ENCODE results near the gene PKLR.

Gene PKLR

DNA sequence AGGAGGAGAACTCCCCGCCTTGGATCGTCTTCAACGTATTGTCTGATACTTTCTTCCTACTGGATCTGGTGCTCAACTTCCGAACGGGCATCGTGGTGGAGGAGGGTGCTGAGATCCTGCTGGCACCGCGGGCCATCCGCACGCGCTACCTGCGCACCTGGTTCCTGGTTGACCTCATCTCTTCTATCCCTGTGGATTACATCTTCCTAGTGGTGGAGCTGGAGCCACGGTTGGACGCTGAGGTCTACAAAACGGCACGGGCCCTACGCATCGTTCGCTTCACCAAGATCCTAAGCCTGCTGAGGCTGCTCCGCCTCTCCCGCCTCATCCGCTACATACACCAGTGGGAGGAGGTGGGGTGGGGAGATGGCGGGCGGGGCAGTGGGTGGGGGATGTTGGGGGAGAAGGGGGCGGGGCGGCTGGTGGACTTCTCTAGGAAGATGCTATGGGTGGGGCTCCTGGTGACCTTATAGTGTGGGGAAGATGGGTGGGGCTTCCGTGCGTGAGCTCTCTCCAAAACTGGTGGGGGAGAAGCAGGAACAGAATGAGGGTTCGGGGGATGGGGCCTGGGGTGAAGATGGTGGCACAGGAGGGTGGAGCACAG lies 18.6 kb downstream of the PKLR start:
- DNase-seq, result peak; percentile 62

DNA sequence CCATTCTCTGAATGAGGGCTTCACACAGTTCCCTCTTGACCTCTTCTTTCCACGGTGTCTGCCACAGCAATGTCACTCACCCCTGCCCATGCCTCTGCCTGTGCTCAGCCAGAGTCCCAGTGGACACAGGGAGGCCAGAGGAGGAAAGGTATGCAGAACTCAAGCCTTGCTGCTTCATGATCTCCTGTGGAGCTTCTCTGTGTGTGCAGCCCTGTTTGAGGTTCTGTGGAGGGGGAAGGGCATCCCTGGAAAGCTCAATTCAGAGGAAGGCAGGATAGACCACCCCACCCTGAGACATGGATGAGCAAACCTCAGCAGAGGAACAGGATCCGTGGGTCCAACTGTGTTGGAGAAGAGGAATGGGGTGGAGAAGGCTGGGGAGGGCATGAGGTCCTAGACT lies 22.0 kb downstream of the PKLR start:
- no peak for DNase-seq

DNA sequence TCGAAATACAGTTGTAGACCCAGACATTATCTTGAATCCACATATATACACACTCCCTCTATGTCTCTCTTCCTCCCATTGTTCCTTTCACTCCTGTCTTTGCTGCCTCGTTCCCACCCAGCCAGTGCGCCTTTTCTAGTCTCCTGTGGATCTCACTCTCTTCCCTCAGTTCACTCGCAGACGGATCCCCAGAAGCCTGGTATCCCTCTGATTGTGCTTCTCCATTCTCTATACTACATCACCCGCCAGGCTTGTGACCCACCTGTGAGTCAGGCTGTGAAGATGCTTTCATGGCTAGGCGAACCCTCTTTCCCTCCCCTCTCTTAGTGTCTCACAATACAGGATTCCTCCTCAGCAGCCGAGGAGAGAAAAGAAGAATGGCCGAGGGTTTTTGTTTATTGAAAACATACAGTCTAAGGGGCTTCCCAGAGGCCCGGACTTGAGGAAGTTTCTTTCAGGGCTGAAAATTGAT lies 22.5 kb downstream of the PKLR start:
- DNase-seq, result no peak

DNA sequence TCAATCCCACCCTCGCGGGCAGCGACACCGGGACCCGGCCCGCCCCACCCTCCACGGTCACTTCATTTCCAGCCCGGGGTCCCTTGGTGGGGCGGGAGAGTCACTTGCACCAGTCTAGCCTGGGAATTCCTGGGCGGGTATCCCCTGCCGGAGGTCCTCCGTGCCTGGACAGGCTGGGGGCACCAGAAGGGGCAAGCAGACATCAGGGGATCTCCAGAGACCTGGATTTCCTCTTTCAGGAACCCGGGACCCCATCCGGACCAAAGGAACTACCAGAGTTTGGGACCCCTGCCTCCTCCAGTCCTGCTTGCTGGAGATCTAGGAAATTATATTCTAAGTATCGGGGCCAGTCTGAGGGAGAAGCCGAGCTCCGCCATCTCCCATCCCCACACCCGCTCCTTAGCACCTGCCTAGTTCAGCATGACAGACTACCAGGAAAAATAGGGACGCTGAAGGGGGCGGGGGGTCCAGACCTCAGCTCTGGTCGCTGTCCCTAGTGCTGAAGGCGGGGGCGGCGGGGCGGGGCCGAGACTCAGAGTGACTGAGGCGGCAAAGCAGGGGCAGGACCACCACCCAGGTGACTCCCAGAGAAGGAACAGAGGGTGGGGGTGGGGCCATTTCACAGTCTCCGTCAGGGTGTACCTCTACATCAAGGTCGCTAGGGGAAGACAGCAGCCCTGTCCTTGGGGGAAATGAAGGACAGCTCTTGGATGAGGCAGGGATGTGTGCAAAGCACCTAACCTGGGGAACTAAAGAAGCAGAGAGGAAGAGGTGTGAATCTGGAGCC lies 23.1 kb downstream of the PKLR start:
- peak; percentile 79 for DNase-seq

DNA sequence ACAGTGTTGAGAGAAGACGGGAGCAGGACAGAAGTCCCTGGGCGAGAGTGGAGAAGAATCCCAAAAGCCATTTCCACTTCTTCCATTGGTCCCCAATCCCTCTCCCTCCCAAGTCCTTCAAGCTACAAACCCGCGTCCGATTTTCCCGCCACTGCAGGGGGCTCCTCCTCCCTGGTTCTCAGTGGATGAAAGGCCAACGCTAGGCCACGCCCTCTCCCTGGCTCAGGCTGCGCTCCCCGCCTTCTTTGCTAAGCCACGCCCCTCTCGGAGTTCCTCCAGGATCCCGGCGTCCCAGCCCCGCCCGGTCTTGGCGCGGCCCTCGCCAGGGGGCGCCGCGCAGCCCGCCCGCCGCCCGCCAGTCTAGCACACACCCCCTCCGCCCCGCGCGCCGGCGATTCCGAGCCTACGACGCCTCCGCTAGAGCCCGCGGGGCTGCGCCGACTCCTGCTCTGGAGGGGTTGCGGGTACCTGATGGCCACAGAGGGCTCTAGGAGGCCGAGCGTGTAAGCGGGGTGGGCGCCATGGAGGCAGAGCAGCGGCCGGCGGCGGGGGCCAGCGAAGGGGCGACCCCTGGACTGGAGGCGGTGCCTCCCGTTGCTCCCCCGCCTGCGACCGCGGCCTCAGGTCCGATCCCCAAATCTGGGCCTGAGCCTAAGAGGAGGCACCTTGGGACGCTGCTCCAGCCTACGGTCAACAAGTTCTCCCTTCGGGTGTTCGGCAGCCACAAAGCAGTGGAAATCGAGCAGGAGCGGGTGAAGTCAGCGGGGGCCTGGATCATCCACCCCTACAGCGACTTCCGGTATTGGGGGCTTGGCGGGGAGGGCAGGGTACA lies 24.0 kb downstream of the PKLR start, which contains the start of gene HCN3:
Gene HCN3 (plus strand): TSS at position 394 of the 832 bp plus-strand sequence. CDS start 128 bp downstream, at position 522.
- DNase-seq, result peak; percentile 99

DNA sequence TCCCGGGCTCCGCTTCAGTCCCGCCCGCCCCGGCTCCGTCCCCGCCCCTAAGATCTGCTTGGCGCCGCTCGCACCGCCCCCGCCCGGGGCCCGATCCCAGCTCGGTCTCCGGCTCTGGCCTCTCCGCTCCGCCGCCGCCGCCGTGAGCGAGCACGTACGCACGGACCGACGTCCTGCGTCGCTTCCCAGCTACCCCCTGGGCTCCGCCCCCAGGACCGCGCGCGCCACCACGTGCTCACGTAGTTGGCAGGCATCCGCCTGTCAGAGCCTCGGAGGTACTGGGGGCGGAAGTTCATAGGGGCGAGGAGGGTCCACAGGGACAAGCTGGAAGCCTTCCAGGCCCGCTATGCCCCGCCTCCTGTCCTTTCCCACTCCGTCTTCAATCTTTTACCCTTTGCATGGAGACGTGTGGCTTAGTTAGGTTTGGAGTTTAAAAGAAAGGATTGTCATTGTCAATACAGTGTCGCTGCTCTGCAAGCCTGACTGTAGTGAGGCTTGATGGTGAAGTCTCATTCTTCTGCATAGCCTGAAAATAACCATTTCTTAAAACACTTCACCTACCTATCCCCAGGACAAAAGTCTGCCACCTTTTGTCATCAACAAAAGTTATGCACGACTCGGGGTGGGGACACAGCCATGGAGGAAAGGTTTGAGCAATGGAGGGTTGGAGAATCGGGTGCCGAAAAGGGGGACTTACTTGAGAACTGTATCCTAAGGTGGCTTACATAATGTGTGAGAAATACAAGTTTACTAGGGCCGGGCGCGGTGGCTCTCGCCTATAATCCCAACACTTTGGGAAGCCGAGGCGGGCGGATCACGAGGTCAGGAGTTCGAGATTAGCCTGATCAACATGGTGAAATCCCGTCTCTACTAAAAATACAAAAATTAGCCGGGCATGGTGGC lies 27.6 kb downstream of the PKLR start, which contains the start of gene CLK2:
Gene CLK2 (minus strand): TSS at position 162 of the 903 bp plus-strand sequence. CDS start 2,527 bp downstream, outside the sequence.
- peak; percentile 99 for DNase-seq

DNA sequence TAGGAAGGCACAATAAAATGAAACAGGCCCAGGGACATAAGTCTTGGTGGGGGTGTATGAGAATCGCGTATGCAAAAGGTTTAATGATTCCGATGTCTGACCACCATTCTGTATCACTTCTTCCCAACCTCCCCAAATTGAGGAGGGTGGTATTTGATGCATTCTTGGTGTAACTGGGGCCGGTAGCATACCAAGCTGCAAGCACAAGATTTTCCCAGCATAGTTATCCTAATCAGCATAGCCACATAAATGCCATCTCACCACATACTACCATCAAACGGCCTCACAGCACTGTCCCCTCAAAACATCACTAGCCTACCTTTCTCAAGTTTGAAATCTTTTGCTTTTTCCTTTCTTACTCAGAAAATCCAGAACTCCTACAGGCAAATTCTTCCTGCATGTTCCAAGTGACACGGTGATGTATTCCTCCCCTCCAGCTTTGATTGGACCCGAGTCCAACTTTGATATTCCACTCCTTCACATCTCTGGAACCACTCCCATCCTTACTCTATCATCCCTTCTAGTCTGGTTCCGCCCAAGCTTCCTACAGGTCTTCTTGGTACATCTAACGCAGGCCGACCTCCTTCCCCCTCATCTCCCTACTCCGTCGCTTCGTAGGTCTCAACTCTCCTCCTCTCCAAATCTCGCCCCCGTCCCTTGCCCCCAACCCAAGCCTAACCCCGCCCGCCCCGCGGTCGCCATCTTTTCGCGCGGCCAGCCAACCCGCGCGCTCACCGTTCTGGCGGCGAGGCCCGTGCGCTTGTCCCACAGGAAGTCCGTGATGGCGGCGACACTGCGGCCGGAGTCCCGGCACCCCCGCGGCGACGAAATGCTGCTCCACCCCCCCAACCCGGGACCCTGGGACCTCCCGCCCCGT lies 28.5 kb downstream of the PKLR start:
- peak; percentile 75 for DNase-seq

DNA sequence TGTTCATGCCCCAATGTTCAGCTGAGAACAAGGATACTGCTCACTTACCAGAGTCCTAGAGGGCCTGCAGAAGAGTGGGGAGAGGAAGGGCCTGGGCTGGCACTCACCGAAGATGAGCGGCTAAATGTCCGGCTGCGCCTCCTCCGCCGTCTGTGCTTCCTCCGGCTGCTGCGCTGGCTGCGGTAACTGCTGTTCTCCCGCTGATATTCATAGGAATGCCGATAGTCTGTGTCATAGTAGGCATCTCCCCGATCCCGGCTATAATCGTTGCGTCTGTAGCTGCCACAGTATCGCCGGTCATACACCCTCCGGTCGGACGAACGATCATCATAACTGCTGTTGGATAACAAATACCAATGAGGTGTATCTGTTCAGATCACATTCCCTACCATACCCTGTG lies 31.9 kb downstream of the PKLR start:
- DNase-seq, result no peak

DNA sequence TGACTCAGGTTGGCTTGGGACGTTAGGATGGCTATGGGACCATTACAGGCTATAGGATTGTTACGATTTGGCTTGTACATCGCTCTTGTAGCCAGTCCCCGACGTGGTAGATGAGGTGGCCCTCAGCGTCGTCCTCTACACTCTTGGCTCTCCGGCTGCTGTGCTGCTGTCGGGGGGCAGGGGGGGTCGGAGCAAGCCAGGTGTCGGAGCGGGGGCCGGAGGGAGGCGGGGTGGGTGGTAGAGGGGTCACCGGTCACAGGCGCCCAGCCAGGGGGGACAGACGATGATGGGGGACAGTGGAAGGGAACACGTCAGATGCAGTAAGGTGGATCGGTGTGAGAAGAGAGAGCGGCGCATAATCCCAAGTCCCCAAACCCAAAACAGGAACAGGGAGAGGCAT lies 32.6 kb downstream of the PKLR start:
- DNase-seq, result no peak

DNA sequence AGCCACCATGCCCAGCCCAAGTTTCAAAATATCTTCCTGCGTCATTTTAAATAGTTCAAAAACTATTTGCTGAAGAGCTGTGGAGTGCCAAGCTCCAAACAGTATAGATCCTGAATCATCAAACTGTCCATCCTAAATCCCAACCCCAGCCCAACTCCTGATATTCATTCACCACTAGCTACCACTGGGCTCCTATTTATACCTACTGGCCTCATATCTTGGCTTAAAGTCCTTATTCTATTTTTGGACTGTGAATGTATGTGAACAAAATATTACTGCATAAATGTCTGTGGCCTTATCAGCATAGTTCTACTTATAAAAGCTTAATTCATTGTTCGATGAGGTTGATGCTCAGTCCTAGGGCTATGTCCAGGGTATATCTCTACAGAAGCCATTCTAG lies 33.9 kb downstream of the PKLR start:
- DNase-seq, result no peak

DNA sequence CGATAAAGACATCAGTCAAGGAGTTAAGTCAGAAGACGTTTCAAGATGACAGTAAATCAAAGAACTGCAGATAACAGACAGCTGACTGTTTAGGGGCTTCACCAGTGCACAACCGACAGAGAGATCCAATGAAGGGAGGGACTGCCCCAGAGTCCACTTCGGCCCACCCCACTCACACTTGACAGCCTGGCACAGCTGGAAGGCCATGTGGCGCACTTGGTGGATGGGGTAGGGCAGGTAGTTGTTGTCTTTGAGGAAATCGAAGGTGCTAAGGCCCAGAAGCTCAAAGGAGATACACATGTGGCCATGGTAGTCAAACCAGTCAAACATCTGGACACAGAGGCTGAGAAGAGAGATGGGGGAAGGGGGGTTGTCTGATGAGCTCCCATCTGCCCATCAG lies 34.7 kb downstream of the PKLR start:
- no peak for DNase-seq

DNA sequence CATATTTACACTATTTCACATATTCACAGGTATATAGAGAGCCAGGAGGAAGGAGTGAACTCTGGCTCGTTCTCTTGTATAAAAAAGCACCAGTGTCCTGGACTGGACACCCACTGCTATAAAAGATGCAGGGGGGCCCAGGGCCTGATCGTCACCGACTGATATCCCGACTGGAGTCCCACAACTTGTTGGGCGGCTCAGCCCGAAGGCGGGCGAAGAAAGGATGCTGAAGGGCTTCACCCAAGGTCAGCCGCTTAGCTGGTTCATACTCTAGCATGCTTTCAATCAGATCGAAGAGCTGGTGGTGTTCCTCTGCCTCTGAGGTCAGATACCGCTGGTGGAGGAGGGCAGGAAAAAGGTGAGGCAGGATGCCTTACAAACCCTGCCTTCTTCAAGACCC lies 38.2 kb downstream of the PKLR start:
- DNase-seq, result no peak

DNA sequence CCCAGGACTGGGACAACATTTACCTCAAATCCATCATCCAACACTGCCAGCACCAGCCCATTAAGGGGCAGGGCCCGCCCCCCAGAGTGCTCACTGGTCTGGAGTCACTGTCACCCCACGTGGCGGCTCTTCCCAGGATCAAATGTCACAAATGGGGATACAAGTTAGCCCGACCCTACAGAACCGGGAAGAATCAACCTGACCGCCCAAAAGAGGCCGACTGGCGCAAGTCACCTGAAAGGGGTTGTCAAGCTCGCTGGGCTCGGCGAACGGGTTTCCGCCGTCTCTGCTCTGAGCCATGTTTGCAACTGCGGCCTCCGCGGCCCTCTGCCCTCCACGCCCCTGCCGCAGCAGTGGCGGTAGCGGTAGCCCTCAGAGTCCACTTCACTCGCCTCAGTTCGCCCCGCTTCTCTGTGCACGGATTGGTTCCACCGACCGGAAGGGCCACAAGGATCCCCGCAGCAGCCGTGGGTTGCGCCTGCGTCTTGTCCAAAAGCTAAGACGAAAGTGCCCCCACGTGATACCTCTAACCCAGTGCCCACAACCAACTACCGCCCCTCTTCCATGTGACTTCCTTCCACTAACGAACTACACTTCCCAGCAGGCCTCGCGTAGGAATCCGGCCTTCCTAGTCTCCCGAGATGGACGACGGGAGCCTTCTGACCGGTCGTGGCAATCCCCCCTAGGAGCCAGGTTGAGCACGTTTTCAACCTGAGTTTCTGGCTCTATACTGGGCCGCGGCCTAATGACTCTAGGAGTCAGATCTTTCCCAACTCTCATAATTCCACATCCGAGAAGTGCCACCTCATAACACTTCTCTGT lies 39.2 kb downstream of the PKLR start, which contains the start of gene SCAMP3:
Gene SCAMP3 (minus strand): TSS at position 509 of the 822 bp plus-strand sequence. CDS start 209 bp downstream, at position 300.
- peak; percentile 99 for DNase-seq

DNA sequence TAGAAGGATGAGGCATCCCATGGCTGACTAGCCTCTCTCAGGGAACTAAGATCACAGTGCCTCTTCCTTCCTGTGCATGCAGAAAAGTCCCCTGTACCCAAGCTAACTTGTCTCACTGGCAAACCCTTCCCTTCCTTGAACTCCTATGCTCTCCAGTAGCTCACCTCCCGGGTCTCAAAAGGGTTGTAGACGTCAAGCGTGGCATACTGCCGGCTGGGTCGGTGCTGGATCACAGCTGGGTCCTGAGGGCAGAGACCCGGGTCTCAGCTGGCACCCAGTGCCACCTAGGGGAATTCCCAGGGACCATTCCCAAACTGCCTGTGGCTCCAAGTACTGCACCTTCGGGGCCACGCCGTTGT lies 39.8 kb downstream of the PKLR start:
- peak; percentile 59 for DNase-seq

DNA sequence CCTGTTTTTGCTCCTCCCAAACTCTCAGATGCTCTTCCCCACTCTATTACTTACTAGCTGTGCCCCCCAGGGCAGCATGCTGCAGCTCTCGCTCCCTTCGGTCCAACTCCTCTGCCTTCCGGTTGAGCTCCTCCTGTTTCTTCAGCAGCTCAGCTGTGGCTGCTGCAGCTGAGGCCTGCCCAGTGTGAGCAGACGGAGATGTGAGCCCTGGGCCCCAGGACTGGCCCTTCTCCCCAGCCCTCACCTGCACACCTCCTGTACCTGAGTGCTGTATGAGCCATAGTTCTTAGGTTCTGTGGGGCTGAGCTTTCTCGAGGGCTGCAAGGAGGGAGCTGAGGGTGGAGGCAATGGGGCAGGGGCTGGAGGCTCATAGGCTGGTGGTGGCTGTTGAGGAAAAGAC lies 41.0 kb downstream of the PKLR start:
- DNase-seq, result no peak

DNA sequence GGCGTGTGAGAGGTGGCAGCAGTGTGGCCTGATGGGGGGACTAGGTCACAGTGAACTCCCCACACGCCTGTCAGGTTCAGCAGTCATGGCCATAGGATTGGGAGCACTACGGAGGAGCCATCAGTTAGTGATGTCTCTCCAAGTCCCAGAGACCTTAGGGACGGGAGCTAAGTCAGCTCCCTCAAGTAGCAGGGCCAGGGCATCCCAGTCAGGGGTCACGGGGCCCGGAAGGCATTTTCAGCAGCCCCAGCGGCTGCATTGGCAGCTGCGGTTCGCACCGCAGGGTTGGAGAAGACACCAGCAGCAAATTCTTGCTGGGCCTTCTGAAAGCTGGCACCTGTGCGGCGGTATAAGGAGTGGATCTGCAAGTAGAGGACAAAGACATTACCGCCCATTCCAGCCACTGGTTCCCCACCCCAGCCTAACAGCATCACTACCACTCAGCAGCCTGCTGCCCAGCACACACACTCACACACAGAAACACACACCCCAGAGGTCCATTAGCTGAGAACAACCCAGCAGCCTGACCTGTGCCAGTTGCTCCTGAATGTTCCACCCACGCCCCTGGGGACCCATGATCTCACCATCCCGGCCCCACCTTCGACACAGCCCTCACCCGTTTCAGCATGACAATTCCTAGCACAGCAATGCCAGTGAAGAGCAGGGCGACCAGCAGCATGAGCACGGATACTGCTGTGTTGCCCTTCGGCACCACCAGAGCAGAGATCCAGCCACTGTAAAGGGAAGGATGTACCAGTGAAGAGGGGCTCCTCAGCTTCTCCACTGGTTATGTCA lies 45.0 kb downstream of the PKLR start:
- DNase-seq, result no peak

DNA sequence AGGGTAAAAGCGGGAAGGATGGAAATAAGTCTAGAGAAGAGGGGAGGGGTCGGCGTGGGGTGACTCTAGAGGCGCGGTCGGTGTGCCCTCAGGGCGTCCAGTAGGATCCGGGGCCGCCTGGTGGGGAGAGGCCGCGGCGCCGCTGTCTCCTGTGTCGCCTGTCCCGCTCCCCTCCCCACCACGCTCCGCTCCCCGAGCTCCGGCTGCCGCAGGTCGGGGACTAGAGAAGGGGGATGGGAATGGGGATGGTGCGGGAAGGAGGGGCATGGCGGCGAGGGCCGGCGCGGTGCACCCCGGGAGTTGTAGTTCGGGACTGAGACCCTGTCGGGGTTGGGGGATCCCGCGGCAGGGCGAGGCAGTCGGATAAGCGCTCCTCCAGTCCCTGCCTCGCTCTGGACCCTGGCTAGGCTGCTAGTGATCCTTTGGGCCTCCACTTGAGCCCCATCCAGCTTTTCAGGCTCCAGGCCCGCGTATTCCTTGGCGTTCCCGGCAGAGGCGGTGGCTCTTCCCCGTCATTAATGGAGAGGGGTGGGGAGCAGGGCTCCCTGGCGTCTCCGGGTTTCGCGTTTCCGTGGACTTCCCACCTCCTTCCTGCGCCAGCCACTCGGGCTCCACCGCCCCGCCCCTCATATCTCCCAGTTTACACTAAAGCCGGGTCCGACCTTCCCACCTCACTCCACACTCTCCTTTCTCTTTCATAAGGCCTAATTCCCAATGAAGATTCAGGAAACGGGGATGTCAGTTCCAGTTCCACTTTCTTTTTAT lies 45.8 kb downstream of the PKLR start, which contains the start of gene ENTREP3:
Gene ENTREP3 (minus strand): TSS at position 241 of the 765 bp plus-strand sequence. CDS start 606 bp downstream, outside the sequence.
- DNase-seq, result peak; percentile 92

DNA sequence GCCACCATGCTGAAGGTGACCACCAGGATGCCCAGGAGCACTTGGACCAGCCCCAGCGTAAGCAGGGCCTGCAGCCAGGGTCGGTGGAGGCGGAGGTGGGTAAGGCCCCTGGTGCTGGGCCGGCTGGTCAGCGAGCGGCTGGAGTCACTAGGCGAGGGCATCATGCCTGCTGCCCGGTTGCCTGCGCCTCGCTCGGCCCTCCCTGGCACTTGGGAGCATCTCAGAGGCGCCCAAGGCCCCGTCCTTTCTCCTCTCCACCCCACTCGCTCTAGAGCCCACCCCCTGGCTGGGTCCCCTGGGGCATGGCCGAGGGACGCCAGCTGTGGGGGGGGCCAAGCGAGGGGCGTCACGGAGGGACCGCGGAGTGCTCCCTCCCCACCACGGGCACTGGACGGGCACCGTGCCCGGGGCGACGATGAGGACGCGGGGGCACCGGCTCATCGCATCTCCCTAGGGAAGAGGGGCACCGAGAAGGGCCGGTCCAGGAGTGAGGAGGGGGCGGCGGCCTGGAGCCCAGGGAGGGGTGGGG lies 46.5 kb downstream of the PKLR start:
- DNase-seq, result no peak
